ENCODE measurements around the gene SYNPO. TPM values are rescaled to one million over a fixed set of nuclear protein-coding genes. Genes with fewer than 3 reads are reported as not detected.

Gene SYNPO
- polyA plus RNA-seq, 1 donor from 2014 or later: not detected

GRCh38 chr5:150656191-150657132 lies 16.0 kb downstream of the SYNPO start:
- TF ChIP-seq SMC3 (conservative IDR thresholded peaks at IDR 0.05; ENCODE audit: poor library complexity) (peak; percentile 73), REST (IDR thresholded peaks at IDR 0.05; ENCODE audit: borderline replicate concordance) (peak; percentile 74), RAD21 (conservative IDR thresholded peaks at IDR 0.05) (peak; percentile 70), EZH2 (IDR thresholded peaks at IDR 0.05; ENCODE audit: borderline replicate concordance, insufficient read depth, low read length, poor library complexity, severe bottlenecking) (no peak), TAF1 (IDR thresholded peaks at IDR 0.05; ENCODE audit: low read depth) (no peak), MXI1 (conservative IDR thresholded peaks at IDR 0.05; ENCODE audit: poor library complexity, severe bottlenecking) (peak; percentile 59), POLR2AphosphoS5 (IDR thresholded peaks at IDR 0.05) (peak; percentile 68)
- TF ChIP-seq, protein P1, sequence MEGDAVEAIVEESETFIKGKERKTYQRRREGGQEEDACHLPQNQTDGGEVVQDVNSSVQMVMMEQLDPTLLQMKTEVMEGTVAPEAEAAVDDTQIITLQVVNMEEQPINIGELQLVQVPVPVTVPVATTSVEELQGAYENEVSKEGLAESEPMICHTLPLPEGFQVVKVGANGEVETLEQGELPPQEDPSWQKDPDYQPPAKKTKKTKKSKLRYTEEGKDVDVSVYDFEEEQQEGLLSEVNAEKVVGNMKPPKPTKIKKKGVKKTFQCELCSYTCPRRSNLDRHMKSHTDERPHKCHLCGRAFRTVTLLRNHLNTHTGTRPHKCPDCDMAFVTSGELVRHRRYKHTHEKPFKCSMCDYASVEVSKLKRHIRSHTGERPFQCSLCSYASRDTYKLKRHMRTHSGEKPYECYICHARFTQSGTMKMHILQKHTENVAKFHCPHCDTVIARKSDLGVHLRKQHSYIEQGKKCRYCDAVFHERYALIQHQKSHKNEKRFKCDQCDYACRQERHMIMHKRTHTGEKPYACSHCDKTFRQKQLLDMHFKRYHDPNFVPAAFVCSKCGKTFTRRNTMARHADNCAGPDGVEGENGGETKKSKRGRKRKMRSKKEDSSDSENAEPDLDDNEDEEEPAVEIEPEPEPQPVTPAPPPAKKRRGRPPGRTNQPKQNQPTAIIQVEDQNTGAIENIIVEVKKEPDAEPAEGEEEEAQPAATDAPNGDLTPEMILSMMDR (IDR thresholded peaks at IDR 0.05; ENCODE audit: poor library complexity, severe bottlenecking): peak; percentile 78
- H3F3A ChIP-seq (ENCODE audit: insufficient read depth, low read length, poor library complexity, severe bottlenecking): no peaks in the 10 kb centered on the region
- H2AFZ ChIP-seq (ENCODE audit: low read depth, low read length): peak overlapping the region; percentile 60
- H3K4me3 ChIP-seq (ENCODE audit: low read length): peak overlapping the region; percentile 74
- H3K27ac ChIP-seq (ENCODE audit: low read length): no peak overlapping the region
- no peaks in the 10 kb centered on the region for H3K9me3 ChIP-seq (ENCODE audit: low read length)
- H3K79me2 ChIP-seq (replicated peaks; ENCODE audit: insufficient read depth, low read length): no peaks in the 10 kb centered on the region
- peak overlapping the region; percentile 39 for H3K4me2 ChIP-seq (ENCODE audit: low read length)
- peak overlapping the region; percentile 78 for H3K9ac ChIP-seq (ENCODE audit: low read length)
- H3K27me3 ChIP-seq (ENCODE audit: insufficient read depth, low read depth, low read length): no peaks in the 10 kb centered on the region
- H3K36me3 ChIP-seq (ENCODE audit: insufficient read depth, low read length): no peaks in the 10 kb centered on the region
- no peaks in the 10 kb centered on the region for H4K20me1 ChIP-seq (ENCODE audit: insufficient read depth)
- H3K9me2 ChIP-seq (ENCODE audit: insufficient read depth, low read length): no peaks in the 10 kb centered on the region

GRCh38 chr5:150658121-150658520 lies 17.7 kb downstream of the SYNPO start:
- Histone ChIP-seq H3K4me3 (ENCODE audit: low read length) (no peak overlapping the region), H3K79me2 (replicated peaks; ENCODE audit: insufficient read depth, low read length) (no peaks in the 10 kb centered on the region), H3K9ac (ENCODE audit: low read length) (no peak overlapping the region), H3K9me2 (ENCODE audit: insufficient read depth, low read length) (no peaks in the 10 kb centered on the region), H2AFZ (ENCODE audit: low read depth, low read length) (no peak overlapping the region), H3K4me2 (ENCODE audit: low read length) (no peak overlapping the region), H3K9me3 (ENCODE audit: low read length) (no peaks in the 10 kb centered on the region), H4K20me1 (ENCODE audit: insufficient read depth) (no peaks in the 10 kb centered on the region), H3K36me3 (ENCODE audit: insufficient read depth, low read length) (no peaks in the 10 kb centered on the region), H3K27ac (ENCODE audit: low read length) (no peak overlapping the region), H3K27me3 (ENCODE audit: insufficient read depth, low read depth, low read length) (no peaks in the 10 kb centered on the region), H3F3A (ENCODE audit: insufficient read depth, low read length, poor library complexity, severe bottlenecking) (no peaks in the 10 kb centered on the region)
- no peak for TF ChIP-seq EP300 (conservative IDR thresholded peaks at IDR 0.05; ENCODE audit: poor library complexity, severe bottlenecking)
- TF ChIP-seq EZH2 (IDR thresholded peaks at IDR 0.05; ENCODE audit: borderline replicate concordance, insufficient read depth, low read length, poor library complexity, severe bottlenecking): no peak
- TF ChIP-seq REST (IDR thresholded peaks at IDR 0.05; ENCODE audit: borderline replicate concordance): no peak
- TF ChIP-seq POLR2AphosphoS5 (IDR thresholded peaks at IDR 0.05): no peak
- TF ChIP-seq RAD21 (conservative IDR thresholded peaks at IDR 0.05): no peak
- no peak for TF ChIP-seq TAF1 (IDR thresholded peaks at IDR 0.05; ENCODE audit: low read depth)
- TF ChIP-seq MXI1 (conservative IDR thresholded peaks at IDR 0.05; ENCODE audit: poor library complexity, severe bottlenecking): no peak
- TF ChIP-seq, protein P1 (IDR thresholded peaks at IDR 0.05; ENCODE audit: poor library complexity, severe bottlenecking): no peak
- TF ChIP-seq SMC3 (conservative IDR thresholded peaks at IDR 0.05; ENCODE audit: poor library complexity): no peak

All from neural cell (in vitro differentiated cells).